Measurements from ENCODE around the gene REL. TPM values are rescaled to one million over a fixed set of nuclear protein-coding genes. Genes with fewer than 3 reads are reported as not detected.

The REL gene
- total and polyA plus RNA-seq, 7 donors = 1.2 to 14.7 (median 11.0) TPM

- no peak overlapping the region for H3K27ac ChIP-seq
- no peak overlapping the region for H3K4me3 ChIP-seq
- intact Hi-C loops (cut with DNase I) = no loop called here
- no peaks in the 10 kb centered on the region for H3K4me1 ChIP-seq
- no peaks in the 10 kb centered on the region for H3K36me3 ChIP-seq
- no peaks in the 10 kb centered on the region for H3K27me3 ChIP-seq
- no peak for TF ChIP-seq EP300 (IDR thresholded peaks at IDR 0.05)
- no peak for TF ChIP-seq CTCF (IDR thresholded peaks at IDR 0.05)
- no peak for TF ChIP-seq POLR2AphosphoS5 (IDR thresholded peaks at IDR 0.05)
- TF ChIP-seq POLR2A (IDR thresholded peaks at IDR 0.05) = no peak
- WGBS, 2 donors = 86 to 97% methylated on average over 3 of the region's 3 CpGs
- DNase-seq = no peak
- no peaks in the 10 kb centered on the region for H3K9me3 ChIP-seq
These were observed 14.4 kb upstream of the REL start for GRCh38 chr2:60867007-60867406.

DNA sequence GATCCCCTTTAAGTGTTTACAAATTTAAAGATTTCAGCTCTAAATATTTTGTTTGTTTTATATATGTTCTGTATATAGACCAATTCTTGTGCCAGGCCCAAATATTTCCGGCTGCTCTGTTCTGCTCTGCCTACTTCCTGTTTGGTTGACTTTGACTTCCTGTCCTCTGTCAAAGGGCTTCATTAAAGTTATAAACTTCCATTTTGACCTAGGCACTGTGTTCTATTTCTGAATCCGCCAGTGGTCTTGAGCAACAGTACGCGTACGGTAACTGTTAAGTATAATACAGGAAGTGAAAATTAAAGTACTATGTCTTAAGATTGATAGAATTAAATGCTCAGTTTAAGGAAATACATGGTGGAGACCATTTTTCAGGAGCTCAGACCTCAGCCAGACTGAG is 13.5 kb upstream of the REL start:
- Histone ChIP-seq H3K36me3 (no peaks in the 10 kb centered on the region), H3K27me3 (no peaks in the 10 kb centered on the region), H3K27ac (no peak overlapping the region), H3K4me3 (no peak overlapping the region), H3K9me3 (no peaks in the 10 kb centered on the region), H3K4me1 (no peaks in the 10 kb centered on the region)
- no peak for DNase-seq
- intact Hi-C loops (cut with DNase I) = no loop called here
- TF ChIP-seq POLR2AphosphoS5 (IDR thresholded peaks at IDR 0.05) (no peak), CTCF (IDR thresholded peaks at IDR 0.05) (no peak), EP300 (IDR thresholded peaks at IDR 0.05) (no peak), POLR2A (IDR thresholded peaks at IDR 0.05) (no peak)
- 39 to 66% methylated on average over 5 of the region's 5 CpGs for WGBS, 2 donors

DNA sequence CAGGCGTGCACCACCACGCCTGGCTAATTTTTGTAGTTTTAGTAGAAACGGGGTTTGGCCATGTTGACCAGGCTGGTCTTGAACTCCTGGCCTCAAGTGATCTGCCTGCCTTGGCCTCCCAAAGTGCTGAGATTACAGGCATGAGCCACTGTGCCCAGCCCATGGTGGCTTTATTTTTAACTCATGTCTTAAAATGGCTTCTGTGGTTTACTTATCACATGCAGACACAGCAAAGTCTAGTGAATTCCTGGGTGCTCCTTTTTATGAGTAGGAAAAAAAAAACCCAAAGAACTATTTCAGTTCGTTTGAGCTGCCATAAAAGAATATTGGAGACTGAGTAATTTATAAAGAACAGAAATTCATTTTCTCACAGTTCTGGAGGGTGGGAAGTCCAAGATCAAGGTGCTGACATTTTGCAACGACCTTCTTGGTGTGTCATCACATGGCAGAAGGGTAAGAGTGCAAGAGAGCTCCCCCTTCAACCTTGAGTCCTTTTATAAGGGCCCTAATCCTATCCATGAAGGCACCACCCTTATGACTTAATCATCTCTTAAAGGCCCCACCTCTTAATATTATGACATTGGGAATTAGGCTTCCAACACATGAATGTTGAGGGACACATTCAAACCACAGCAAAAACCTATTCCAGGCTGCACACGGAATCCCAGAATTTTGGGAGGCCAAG is 12.6 kb upstream of the REL start:
- WGBS, 2 donors = 78 to 85% methylated on average over 6 of the region's 6 CpGs
- TF ChIP-seq POLR2AphosphoS5 (IDR thresholded peaks at IDR 0.05) (no peak), EP300 (IDR thresholded peaks at IDR 0.05) (no peak), POLR2A (IDR thresholded peaks at IDR 0.05) (no peak), CTCF (IDR thresholded peaks at IDR 0.05) (no peak)
- intact Hi-C loops (cut with DNase I) = no loop called here
- Histone ChIP-seq H3K36me3 (no peaks in the 10 kb centered on the region), H3K4me3 (no peak overlapping the region), H3K27ac (no peak overlapping the region), H3K9me3 (no peaks in the 10 kb centered on the region), H3K4me1 (no peaks in the 10 kb centered on the region), H3K27me3 (no peaks in the 10 kb centered on the region)
- DNase-seq = no peak

DNA sequence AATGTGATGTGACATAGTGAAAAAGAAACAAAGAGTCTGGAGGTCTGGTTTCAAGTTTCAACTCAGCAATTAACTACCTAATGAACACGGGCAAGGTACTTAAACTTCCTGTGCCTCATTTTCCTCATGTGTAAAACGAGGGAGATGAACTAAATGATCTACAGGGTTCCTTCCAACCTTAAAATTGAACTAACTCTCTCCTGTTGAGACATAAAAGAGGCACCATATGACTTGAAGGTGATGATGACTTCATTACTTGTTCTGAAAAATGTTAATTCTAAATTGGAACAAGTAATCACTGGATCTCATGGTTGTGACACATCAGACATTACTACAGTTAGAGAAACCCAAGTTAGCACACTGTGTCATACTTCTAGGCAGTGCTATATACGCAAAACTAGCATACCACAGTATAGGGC is 8.9 kb upstream of the REL start:
- H3K4me3 ChIP-seq = no peak overlapping the region
- no peaks in the 10 kb centered on the region for H3K9me3 ChIP-seq
- DNase-seq = no peak
- intact Hi-C loops (cut with DNase I) = no loop called here
- H3K27me3 ChIP-seq = no peaks in the 10 kb centered on the region
- H3K4me1 ChIP-seq = no peaks in the 10 kb centered on the region
- H3K27ac ChIP-seq = no peak overlapping the region
- H3K36me3 ChIP-seq = no peaks in the 10 kb centered on the region
- 60 to 79% methylated on average over 3 of the region's 3 CpGs for WGBS, 2 donors
- TF ChIP-seq POLR2AphosphoS5 (IDR thresholded peaks at IDR 0.05) = no peak
- no peak for TF ChIP-seq POLR2A (IDR thresholded peaks at IDR 0.05)
- TF ChIP-seq CTCF (IDR thresholded peaks at IDR 0.05) = no peak
- TF ChIP-seq EP300 (IDR thresholded peaks at IDR 0.05) = no peak

DNA sequence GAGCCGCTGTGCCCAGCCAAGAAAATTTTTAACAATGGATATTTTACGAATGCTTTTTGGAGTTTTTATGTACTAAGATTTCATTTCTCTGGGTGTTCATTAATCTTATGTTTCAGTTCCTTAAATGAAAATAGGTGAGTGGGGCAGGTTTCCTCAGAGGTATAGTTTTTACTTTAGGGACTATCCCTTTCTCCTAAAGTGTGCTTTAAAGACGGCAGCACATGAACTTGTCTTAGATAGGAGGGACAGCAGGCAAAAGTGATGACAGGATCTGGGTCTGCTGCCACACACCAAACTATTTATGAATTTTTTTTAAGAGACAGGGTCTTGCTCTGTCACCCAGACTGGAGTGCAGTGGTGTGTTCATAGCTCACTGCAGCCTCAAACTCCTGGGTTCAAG is 8.0 kb upstream of the REL start:
- intact Hi-C loops (cut with DNase I) = no loop called here

More for the DNA sequence above, 8.0 kb upstream of the REL start:
- Histone ChIP-seq H3K4me3 (no peak overlapping the region), H3K27me3 (no peaks in the 10 kb centered on the region), H3K36me3 (no peaks in the 10 kb centered on the region), H3K4me1 (no peaks in the 10 kb centered on the region), H3K9me3 (no peaks in the 10 kb centered on the region), H3K27ac (no peak overlapping the region)
- WGBS, 2 donors = 73 to 88% methylated on average over 3 of the region's 3 CpGs
- no peak for DNase-seq
- no peak for TF ChIP-seq POLR2AphosphoS5 (IDR thresholded peaks at IDR 0.05)
- no peak for TF ChIP-seq EP300 (IDR thresholded peaks at IDR 0.05)

Measured in sigmoid colon (tissue), 7 donors.